OCI-LY3 (cell line): ENCODE measurements around the gene MFSD12.

Experiments used
- CTCF ChIP-seq: fragments of 200-600, 300-600 bp; sonication (generic); IDR thresholded peaks from 2 replicates; pipeline ENCODE4 v1.5.1; 2014; ENCODE audit warnings: antibody characterized with exemption, low read length, low read depth
- EZH2phosphoT487 ChIP-seq: fragments of 200-600 bp; shearing (Covaris generic); IDR thresholded peaks from 2 replicates; pipeline ENCODE4 v1.6.1; 2018; ENCODE audit warnings: antibody characterized with exemption, mixed run types, low read depth

- TF ChIP-seq EZH2phosphoT487 (no peak), CTCF (no peak)
These were observed 35.8 kb upstream of the MFSD12 start for GRCh38 chr19:3593156-3593555.
